IPS-18c (cell line): ENCODE results near the gene CAMK4.

ENCODE experiments used
- H3K4me3 ChIP-seq: 2 replicates; pipeline ENCODE4 v1.7.0; 2013; ENCODE audit warnings: low read depth, mild to moderate bottlenecking, low read length, moderate library complexity; ENCODE audit not compliant: insufficient read depth
- H3K9me3 ChIP-seq: one replicate; pipeline ENCODE4 v1.6.1; 2013; ENCODE audit warnings: mild to moderate bottlenecking, low read length, moderate library complexity; ENCODE audit not compliant: control insufficient read depth, insufficient read depth

CAMK4 gene

GRCh38 chr5:111227226-111227782 is 3.1 kb downstream of the CAMK4 start:
- H3K4me3 ChIP-seq, result no peak overlapping the region
- H3K9me3 ChIP-seq, result no peaks in the 10 kb centered on the region

DNA sequence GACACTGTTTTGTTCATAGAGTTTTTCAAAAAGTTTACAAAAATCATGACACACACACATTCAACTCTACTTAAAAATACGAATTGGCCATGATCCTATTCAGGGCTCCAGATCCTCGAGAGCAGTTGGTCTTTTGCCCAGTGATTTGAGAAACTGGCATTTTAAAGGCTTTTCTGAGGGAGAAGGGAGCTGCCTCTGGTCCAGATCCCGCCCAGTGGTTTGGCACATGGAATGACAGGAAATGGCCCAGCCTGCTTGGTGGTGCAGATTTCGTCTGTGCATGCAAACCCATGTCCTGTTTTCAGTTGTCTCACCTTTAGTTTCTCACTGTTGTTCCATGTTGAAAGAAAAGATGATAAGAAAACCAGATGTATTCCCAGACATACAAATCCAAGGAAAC is 3.6 kb downstream of the CAMK4 start:
- Histone ChIP-seq H3K9me3 (no peaks in the 10 kb centered on the region), H3K4me3 (no peak overlapping the region)

GRCh38 chr5:111228520-111229220 is 4.5 kb downstream of the CAMK4 start:
- no peak overlapping the region for H3K4me3 ChIP-seq
- H3K9me3 ChIP-seq, result no peaks in the 10 kb centered on the region

DNA sequence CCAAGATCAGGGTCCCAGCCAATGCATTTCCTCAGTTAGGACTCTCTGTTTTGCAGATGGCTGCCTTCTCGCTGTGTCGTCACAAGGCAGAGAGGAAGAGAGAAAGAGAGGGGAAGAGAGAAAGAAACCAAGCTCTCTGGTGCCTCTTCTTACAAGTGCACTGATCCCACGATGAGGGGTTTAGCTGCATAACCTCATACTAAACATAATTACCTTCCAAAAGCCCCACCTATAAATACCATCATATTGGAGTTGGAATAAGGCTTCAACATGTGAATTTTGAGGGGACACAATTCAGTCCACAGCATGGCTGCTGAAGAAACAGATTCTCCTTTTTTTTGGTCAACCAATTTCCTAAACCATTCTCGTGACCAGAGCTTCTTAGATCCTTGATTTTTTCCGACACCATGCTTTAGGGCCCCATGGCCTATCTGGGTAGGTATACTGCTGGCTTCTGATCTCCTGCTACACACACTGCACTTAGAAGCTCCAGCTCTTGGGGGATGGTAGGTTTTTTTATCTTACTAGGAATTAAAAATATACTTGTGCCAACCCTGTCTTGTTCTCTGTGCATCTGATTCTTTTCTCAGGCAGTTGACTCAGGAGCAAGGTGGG is 5.1 kb downstream of the CAMK4 start:
- Histone ChIP-seq H3K9me3 (no peaks in the 10 kb centered on the region), H3K4me3 (no peak overlapping the region)

GRCh38 chr5:111229871-111230810 is 6.0 kb downstream of the CAMK4 start:
- no peak overlapping the region for H3K4me3 ChIP-seq

GRCh38 chr5:111231119-111231518 is 6.9 kb downstream of the CAMK4 start:
- H3K9me3 ChIP-seq, result no peaks in the 10 kb centered on the region
- no peak overlapping the region for H3K4me3 ChIP-seq

More at GRCh38 chr5:111229871-111230810, 6.0 kb downstream of the CAMK4 start:
- H3K9me3 ChIP-seq, result no peaks in the 10 kb centered on the region

GRCh38 chr5:111232311-111233051 is 8.3 kb downstream of the CAMK4 start:
- H3K4me3 ChIP-seq, result no peak overlapping the region

DNA sequence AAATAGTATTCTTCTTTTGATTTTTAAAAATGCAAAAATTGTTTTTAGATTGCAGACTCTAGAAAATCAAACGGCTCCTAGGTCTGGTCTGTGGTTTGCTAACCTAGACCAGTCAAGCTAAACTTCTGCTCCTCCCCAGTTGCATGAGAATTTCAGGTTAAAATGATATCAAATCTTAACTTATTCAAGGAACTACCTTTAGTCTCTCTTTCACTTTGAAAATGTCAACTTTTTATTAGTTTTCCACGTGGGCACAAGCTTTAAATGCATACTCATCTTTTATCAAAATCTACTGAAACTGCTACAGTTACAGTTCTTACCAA is 8.8 kb downstream of the CAMK4 start:
- Histone ChIP-seq H3K4me3 (no peak overlapping the region), H3K9me3 (no peaks in the 10 kb centered on the region)

More at GRCh38 chr5:111232311-111233051, 8.3 kb downstream of the CAMK4 start:
- no peaks in the 10 kb centered on the region for H3K9me3 ChIP-seq

DNA sequence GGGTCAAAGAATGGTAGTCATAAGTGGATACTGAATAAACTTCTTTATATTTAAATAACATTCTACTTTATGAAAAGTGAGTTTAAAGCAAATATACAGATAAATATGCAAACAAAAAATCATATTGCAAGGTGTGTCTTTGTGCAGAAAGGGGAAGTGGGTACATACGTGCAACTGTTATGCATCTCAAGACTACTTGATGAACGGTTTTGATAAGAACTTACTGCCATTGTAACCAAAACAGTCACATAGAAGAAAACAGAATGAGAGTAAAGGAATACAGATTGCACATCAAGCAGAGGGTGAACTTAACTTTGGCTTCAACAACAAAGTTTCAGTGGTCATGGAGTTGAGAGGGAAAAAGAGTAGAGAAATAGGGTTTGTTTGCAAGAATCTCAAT is 9.9 kb downstream of the CAMK4 start:
- Histone ChIP-seq H3K4me3 (no peak overlapping the region), H3K9me3 (no peaks in the 10 kb centered on the region)

GRCh38 chr5:111235635-111236034 is 11.5 kb downstream of the CAMK4 start:
- H3K4me3 ChIP-seq, result no peak overlapping the region

DNA sequence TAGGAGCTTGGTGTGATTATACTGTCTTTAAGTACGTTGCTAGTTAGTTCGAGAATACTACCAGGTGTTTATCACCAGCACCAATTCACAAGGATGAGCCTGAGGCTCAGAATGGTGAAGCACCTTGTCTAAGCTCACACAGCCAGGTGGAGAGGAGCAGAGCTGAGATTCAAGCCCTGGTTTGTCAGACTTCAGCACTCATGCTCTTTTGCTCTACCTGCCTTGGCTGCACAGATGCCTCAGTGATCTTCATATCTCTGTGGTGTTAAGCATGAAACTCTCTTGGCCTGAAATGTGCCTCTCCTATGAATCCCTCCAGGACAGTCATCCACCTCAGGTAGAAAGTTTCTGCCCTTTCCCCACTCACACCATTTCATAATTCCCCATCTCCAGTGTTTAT is 12.2 kb downstream of the CAMK4 start:
- Histone ChIP-seq H3K4me3 (no peak overlapping the region), H3K9me3 (no peaks in the 10 kb centered on the region)

More at GRCh38 chr5:111235635-111236034, 11.5 kb downstream of the CAMK4 start:
- H3K9me3 ChIP-seq, result no peaks in the 10 kb centered on the region

GRCh38 chr5:111236995-111237394 is 12.8 kb downstream of the CAMK4 start:
- Histone ChIP-seq H3K4me3 (no peak overlapping the region), H3K9me3 (no peaks in the 10 kb centered on the region)

DNA sequence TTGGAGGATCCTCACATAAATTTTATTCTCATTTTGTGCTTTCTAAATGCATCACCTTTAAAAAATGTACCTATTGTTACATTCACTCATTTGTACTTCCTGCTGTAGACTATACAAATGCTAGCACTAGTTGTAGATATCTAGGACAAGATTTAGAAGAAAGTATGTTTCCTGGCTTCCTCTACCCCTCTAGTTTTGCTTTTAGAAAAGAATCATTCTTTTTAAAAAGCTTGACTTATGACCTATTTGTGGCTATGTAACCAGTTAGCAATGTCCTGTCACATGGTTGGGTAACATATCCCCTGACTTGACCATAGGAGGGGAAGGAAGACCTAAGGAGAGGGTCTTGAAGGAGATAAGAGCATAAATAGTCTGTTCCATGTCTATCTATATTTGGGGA is 13.3 kb downstream of the CAMK4 start:
- H3K9me3 ChIP-seq, result no peaks in the 10 kb centered on the region
- no peak overlapping the region for H3K4me3 ChIP-seq

- Histone ChIP-seq H3K9me3 (no peaks in the 10 kb centered on the region), H3K4me3 (no peak overlapping the region)
These were observed 14.4 kb downstream of the CAMK4 start for GRCh38 chr5:111238431-111239225.

GRCh38 chr5:111241696-111242095 is 17.5 kb downstream of the CAMK4 start:
- H3K9me3 ChIP-seq, result no peaks in the 10 kb centered on the region
- H3K4me3 ChIP-seq, result no peak overlapping the region

DNA sequence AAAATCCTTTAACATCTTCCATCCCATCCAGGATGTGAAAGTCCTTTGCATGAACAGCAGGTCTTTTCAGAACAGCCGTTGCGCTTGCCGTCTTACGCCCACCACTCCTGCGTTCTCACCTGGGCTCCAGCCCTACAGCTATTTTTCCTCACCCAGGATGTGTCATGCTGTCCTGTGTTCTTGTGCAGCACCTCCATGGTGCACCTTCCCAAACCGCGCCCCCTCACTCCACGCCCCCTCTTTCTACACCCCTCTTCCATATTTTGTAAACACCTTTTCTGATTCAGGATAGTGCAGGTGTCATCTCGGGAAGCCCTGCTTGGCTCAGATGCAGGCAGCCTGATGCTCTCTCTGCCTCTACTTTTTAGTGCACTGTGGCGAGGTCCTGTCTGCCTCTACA is 18.4 kb downstream of the CAMK4 start:
- Histone ChIP-seq H3K4me3 (no peak overlapping the region), H3K9me3 (no peaks in the 10 kb centered on the region)
